HUES64 (cell line): ENCODE measurements around the gene TLR9.

ENCODE experiments used
- H3K27ac ChIP-seq: 2 replicates; pipeline ENCODE4 v1.7.0; 2013; ENCODE audit warnings: low read depth, low read length, inconsistent platforms
- H3K27me3 ChIP-seq: 2 replicates; pipeline ENCODE4 v1.6.1; 2013; ENCODE audit warnings: mild to moderate bottlenecking, low read length; ENCODE audit not compliant: insufficient read depth
- H3K36me3 ChIP-seq: 2 replicates; pipeline ENCODE4 v1.6.1; 2013; ENCODE audit warnings: mild to moderate bottlenecking, low read length; ENCODE audit not compliant: insufficient read depth
- H3K4me1 ChIP-seq: 2 replicates; pipeline ENCODE4 v1.6.1; 2013; ENCODE audit warnings: mild to moderate bottlenecking, low read length, moderate library complexity; ENCODE audit not compliant: insufficient read depth
- H3K4me3 ChIP-seq: 2 replicates; pipeline ENCODE4 v1.5.1; 2013; ENCODE audit warnings: mild to moderate bottlenecking, low read length, moderate library complexity
- H3K9ac ChIP-seq: 2 replicates; pipeline ENCODE4 v1.6.1; 2013; ENCODE audit warnings: mild to moderate bottlenecking, low read depth, low read length
- H3K9me3 ChIP-seq: 2 replicates; pipeline ENCODE4 v1.6.1; 2013; ENCODE audit warnings: low read depth, low read length; ENCODE audit not compliant: insufficient read depth
- WGBS: fragments of 150-250, 120-280 bp; methylation state at CpG from one replicate; pipeline ENCODE4 v1.1.7; 2013; ENCODE audit warnings: missing lambda C conversion rate; 5-methylcytosine and 5-hydroxymethylcytosine counted together

TLR9 gene

DNA sequence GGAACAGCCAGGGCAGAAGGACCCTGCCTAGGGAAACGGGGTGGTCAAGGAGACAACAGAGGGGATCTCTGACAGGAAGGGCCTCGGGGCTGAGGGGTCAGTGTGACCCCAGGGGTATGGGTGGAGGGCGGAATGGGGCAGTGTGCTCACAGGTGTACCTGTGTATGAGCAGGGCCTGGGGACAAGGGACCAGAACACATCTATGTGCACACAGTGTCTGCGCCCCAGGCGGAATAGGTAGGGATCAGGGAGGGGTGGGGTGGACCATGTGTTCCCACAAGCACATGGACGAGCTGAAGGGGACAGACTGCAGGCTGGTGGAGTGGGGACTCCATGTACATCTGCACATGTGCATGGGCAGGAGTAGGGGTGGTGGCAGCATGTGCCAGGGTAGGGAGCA, 5.0 kb upstream of the TLR9 start:
- no peaks in the 10 kb centered on the region for H3K27me3 ChIP-seq

DNA sequence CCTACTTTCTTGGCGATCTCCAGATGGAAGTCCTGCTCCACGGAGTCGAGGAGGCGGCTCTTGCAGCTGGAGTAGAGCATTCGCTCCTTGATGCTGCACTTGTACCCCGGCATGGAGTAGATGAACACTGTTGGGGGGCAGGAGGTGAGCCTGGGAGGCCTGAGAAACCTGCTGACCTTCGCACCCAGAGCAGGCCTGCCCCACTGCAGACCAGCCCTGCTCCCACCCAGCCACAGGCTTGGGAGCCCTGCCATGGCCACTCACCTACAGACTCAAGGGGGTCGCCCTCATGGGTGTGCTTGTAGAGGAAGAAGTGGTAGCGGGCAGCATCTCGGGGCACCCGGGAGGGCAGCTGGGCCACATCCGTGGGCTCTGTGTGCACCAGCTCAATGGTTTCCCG, 4.2 kb upstream of the TLR9 start:
- Histone ChIP-seq H3K4me1 (no peaks in the 10 kb centered on the region), H3K4me3 (no peak overlapping the region), H3K27ac (no peak overlapping the region), H3K9me3 (no peaks in the 10 kb centered on the region), H3K27me3 (no peaks in the 10 kb centered on the region), H3K36me3 (peaks cover 30% of the 10 kb centered on the region), H3K9ac (no peak overlapping the region)
- WGBS, result 97% methylated on average over 13 of the region's 13 CpGs

More for the DNA sequence above, 5.0 kb upstream of the TLR9 start:
- peaks cover 30% of the 10 kb centered on the region for H3K36me3 ChIP-seq
- 94% methylated on average over 6 of the region's 6 CpGs for WGBS
- no peak overlapping the region for H3K27ac ChIP-seq
- H3K4me3 ChIP-seq, result no peak overlapping the region
- no peaks in the 10 kb centered on the region for H3K9me3 ChIP-seq
- H3K4me1 ChIP-seq, result no peaks in the 10 kb centered on the region
- H3K9ac ChIP-seq, result no peak overlapping the region

DNA sequence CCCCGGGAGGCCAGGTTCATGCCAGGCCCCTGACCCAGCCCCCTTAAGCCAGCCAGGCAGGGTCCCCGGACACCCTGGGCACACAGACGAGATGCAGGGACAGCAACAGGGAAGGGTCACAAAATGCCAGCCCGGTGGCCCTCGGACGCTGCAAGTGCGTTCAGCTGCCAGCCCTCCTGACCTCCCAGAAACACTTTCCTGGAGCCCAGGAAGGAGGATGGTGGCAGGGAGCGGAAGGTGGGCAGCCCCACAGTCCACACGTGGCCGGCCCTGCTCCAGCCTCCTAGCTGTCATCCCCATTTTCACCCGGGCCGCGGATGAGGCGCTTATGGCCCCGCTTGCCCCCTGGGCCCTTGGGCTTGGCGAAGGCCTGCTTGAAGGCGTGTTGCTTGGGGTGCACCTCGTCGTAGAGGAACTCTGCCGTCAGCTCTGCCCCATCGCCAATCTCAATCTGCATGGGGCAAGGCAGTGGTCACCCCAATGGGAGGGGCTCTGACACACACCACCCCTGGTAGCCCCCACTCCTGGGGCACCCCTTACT, 3.4 kb upstream of the TLR9 start:
- 93% methylated on average over 21 of the region's 21 CpGs for WGBS
- H3K9ac ChIP-seq, result no peak overlapping the region

DNA sequence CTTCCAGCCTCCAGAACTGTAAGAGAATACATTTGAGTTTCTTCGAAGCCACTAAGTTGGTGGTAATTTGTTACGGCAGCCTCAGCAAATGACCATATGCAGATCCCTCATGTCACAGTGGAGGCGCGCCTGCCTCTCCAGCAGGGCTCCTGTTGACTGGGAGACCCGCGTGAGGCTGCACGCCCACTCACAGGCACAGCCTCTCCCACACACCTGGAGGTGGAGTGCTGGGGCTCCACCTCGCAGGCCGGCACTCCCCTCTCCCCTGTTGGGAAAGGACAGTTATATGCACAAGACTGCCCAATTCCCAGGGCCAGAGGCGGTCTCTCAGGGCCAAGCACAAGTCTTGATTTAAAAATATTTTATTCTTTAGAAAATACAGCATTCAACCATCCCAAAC, 2.8 kb upstream of the TLR9 start:
- Histone ChIP-seq H3K36me3 (peaks cover 30% of the 10 kb centered on the region), H3K27ac (no peak overlapping the region), H3K9me3 (no peaks in the 10 kb centered on the region), H3K4me1 (no peaks in the 10 kb centered on the region), H3K9ac (no peak overlapping the region), H3K27me3 (no peaks in the 10 kb centered on the region), H3K4me3 (no peak overlapping the region)
- 93% methylated on average over 9 of the region's 10 CpGs for WGBS

More for the DNA sequence above, 3.4 kb upstream of the TLR9 start:
- Histone ChIP-seq H3K27ac (no peak overlapping the region), H3K4me1 (no peaks in the 10 kb centered on the region), H3K9me3 (no peaks in the 10 kb centered on the region), H3K4me3 (no peak overlapping the region), H3K27me3 (no peaks in the 10 kb centered on the region), H3K36me3 (peaks cover 30% of the 10 kb centered on the region)

DNA sequence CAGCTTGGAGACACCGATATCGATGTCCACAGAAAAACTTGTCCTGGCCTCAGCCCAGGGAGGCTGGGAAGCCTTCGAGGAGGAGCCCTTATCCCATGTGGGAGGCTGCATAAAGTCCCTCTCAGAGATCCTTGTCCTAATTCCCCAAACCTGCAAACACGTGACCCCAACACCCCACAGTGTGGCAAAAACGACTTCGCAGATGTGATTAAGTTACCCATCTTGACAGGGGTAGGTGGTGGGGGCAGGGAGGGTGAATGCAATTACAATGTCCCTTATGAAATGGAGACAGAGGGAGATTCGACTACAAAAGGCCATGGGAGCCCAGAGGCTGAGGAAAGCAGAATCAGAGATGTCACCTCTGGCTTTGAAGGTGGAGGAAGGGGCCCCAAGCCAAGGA, 2.3 kb upstream of the TLR9 start:
- Histone ChIP-seq H3K9me3 (no peaks in the 10 kb centered on the region), H3K4me1 (no peaks in the 10 kb centered on the region), H3K27me3 (no peaks in the 10 kb centered on the region), H3K27ac (no peak overlapping the region), H3K4me3 (no peak overlapping the region), H3K36me3 (peaks cover 30% of the 10 kb centered on the region), H3K9ac (no peak overlapping the region)
- WGBS, result 93% methylated on average over 7 of the region's 7 CpGs

DNA sequence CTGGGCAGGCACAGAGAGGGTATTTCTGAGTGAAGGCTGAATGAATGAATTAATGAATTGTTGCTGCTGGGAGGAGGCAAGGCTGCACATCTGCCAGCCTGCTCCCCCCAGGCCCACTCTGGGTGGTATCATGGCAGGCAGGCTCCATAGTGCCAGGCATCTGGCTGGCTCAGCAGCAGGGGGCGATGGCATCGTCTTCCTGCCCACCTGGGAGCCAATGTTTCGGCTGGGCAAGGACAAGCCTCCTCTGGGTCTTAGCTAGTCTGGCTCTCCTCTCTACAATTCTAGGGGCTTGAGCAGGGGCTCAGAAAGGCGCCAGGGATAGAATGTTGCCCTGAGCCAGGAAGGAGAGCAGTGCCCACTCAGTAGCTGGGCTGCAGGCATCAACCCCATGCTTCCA, 1.7 kb upstream of the TLR9 start:
- Histone ChIP-seq H3K9ac (no peak overlapping the region), H3K4me1 (no peaks in the 10 kb centered on the region)

DNA sequence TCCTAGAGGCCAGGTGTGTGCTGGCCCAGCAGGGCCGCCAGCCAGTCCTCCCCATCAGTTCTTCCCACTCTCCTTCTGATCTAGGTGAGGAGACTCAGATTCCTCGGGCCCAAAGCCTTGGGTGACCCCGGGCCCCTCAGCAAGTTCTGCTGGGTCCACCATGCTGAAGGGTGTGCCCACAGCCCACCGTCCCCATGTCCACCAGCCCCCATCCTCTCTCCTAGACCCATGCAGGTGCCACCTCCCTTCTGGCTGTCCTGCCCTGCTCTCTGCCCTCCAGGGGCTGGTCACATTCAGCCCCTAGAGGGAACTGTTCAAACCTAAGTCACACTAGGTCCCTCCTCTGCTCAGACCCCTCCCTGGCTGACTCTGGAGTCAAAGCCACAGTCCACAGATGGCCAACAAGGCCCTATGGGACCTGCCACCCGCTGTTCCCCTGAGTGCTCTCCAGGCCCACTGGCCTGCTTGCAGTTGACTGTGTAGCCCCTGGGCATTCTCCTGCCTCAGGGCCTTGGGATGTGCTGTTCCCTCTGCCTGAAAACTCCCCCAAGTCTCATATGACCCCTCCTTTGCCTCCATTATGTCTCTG, 878 bp upstream of the TLR9 start:
- no peak overlapping the region for H3K4me3 ChIP-seq

More for the DNA sequence above, 1.7 kb upstream of the TLR9 start:
- H3K27me3 ChIP-seq, result no peaks in the 10 kb centered on the region
- 77% methylated on average over 4 of the region's 4 CpGs for WGBS
- no peaks in the 10 kb centered on the region for H3K9me3 ChIP-seq
- H3K36me3 ChIP-seq, result peaks cover 30% of the 10 kb centered on the region
- H3K4me3 ChIP-seq, result no peak overlapping the region
- H3K27ac ChIP-seq, result no peak overlapping the region

DNA sequence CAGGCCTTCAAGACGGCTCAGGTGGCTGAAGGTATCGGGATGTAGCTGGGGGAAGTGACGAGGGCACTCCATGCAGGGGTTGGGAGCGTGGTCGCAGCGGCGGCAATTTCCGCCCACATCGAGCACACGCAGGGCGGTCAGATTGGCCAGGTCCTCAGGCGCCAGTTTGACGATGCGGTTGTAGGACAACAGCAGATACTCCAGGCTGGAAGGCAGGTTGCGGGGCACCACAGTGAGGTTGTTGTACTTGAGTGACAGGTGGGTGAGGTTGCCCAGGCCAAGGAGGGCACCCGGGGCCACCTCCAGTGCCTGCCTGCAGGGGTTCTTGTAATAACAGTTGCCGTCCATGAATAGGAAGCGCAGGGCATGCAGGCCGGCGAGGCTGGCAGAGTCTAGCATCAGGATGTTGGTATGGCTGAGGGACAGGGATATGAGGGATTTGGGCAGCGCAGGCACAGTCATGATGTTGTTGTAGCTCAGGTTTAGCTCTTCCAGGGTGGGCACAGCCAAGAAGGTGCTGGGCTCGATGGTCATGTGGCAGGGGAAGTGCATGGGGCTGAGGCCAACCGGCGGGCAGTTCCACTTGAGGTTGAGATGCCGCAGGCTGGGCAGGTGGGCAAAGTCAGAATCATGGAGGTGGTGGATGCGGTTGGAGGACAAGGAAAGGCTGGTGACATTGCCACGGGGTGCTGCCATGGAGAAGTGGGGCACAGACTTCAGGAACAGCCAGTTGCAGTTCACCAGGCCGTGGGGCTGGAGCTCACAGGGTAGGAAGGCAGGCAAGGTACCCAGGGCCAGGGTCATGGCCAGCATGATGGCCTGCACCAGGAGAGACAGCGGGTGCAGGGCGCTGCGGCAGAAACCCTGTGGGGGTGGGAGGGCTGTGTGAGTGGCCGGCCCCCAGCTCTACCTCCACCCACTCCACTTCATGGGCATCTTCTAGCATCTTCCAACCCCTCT, 1.7 kb downstream of the TLR9 start:
- Histone ChIP-seq H3K27ac (no peak overlapping the region), H3K4me3 (no peak overlapping the region), H3K27me3 (no peaks in the 10 kb centered on the region), H3K9ac (no peak overlapping the region), H3K4me1 (no peaks in the 10 kb centered on the region), H3K9me3 (no peaks in the 10 kb centered on the region), H3K36me3 (peaks cover 3% of the 10 kb centered on the region)
- 94% methylated on average over 31 of the region's 32 CpGs for WGBS

More for the DNA sequence above, 878 bp upstream of the TLR9 start:
- Histone ChIP-seq H3K9ac (no peak overlapping the region), H3K36me3 (peaks cover 29% of the 10 kb centered on the region), H3K4me1 (no peaks in the 10 kb centered on the region), H3K27ac (no peak overlapping the region), H3K27me3 (no peaks in the 10 kb centered on the region), H3K9me3 (no peaks in the 10 kb centered on the region)
- 94% methylated on average over 5 of the region's 5 CpGs for WGBS

DNA sequence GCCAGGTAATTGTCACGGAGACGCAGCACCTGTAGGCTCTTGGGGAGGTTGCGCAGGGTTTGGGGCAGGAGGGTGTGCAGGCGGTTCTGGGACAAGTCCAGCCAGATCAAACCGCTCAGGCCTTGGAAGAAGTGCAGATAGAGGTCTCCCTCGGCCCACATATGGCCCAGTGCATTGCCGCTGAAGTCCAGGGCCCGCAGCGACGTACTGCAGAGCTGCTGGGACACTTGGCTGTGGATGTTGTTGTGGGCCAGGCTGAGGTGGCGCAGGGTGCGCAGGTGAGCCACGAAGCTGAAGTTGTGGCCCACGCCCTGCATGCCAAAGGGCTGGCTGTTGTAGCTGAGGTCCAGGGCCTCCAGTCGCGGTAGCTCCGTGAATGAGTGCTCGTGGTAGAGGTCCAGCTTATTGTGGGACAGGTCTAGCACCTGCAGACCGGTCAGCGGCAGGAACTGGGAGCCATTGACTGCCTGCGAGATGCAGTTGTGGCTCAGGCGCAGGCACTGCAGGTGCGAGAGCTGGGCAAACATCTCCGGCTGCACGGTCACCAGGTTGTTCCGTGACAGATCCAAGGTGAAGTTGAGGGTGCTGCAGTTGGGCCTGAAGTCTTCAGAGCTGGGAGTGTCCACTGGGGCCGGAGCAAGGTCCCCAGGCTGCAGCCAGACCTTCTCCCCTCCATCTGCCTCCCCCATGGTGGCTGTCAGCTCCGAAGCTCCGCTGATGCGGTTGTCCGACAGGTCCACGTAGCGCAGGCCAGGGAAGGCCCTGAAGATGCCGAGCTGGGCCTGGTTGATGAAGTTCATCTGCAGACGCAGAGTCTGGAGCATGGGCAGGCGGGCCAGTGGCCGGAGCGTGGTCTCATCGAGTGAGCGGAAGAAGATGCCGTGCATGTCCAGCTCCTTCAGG, 2.9 kb downstream of the TLR9 start:
- no peaks in the 10 kb centered on the region for H3K4me1 ChIP-seq
- H3K27me3 ChIP-seq, result no peaks in the 10 kb centered on the region
- no peaks in the 10 kb centered on the region for H3K36me3 ChIP-seq
- H3K9me3 ChIP-seq, result no peaks in the 10 kb centered on the region
- no peak overlapping the region for H3K27ac ChIP-seq
- H3K4me3 ChIP-seq, result no peak overlapping the region
- 94% methylated on average over 41 of the region's 41 CpGs for WGBS
- no peak overlapping the region for H3K9ac ChIP-seq

DNA sequence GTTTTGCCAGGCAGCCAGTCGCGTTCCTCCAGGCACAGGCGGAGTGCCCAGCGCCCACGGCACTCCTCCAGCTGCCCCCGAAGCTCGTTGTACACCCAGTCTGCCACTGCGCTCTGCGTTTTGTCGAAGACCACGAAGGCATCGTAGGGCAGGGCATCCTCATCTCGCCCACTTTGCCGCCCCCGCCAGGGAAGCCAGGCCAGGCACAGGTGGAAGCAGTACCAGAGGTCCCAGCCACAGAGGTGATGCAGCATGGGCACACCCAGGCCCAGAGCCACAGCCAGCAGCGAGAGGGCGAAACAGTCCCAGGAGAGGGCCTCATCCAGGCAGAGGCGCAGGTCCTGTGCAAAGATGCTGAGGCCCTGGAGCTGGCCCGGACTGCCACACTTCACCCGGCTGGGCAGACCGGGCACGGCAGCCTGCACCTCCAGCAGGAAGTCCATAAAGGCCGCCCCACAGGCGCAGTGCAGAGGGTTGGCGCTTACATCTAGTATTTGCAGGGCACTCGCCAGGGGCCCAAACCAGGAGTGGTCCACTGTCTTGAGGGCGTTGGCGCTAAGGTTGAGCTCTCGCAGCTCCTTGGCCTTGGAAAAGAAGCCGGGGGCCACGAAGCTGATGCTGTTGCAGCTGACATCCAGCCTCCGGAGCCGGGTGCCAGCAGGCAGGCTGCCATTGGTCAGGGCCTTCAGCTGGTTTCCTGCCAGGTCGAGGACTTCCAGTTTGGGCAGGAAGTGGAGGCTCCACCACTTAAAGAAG, 3.7 kb downstream of the TLR9 start:
- no peaks in the 10 kb centered on the region for H3K27me3 ChIP-seq
- no peak overlapping the region for H3K9ac ChIP-seq
- WGBS, result 94% methylated on average over 34 of the region's 34 CpGs

More for the DNA sequence above, 3.7 kb downstream of the TLR9 start:
- Histone ChIP-seq H3K36me3 (no peaks in the 10 kb centered on the region), H3K4me1 (no peaks in the 10 kb centered on the region), H3K9me3 (no peaks in the 10 kb centered on the region), H3K27ac (no peak overlapping the region), H3K4me3 (no peak overlapping the region)
